Keratinocyte (primary cell): ENCODE data around the gene MYL12B. TPM values are rescaled to one million over a fixed set of nuclear protein-coding genes. Genes with fewer than 3 reads are reported as not detected.

Experiments
- DNase-seq: peaks from one replicate; pipeline ENCODE4 v3.0.0-alpha.2; 2011; ENCODE audit warnings: low read depth, missing footprints, low spot score
- FAIRE-seq: peaks from 2 replicates; lab custom pipeline; 2011; peaks lifted over from hg19 to GRCh38; lab: Jason Lieb, UNC
- H2AFZ ChIP-seq: 2 replicates; pipeline ENCODE4 v1.6.0; 2012; ENCODE audit warnings: low read length, control low read depth, inconsistent platforms; ENCODE audit not compliant: control insufficient read depth
- H3K27ac ChIP-seq: 2 replicates; pipeline ENCODE4 v1.5.1; 2011; ENCODE audit warnings: low read length; ENCODE audit not compliant: control insufficient read depth, insufficient read depth
- H3K27me3 ChIP-seq: 3 replicates; pipeline ENCODE4 v1.6.0; 2011; ENCODE audit warnings: low read length; ENCODE audit not compliant: control insufficient read depth, insufficient read depth; ENCODE audit errors: extremely low read depth
- H3K36me3 ChIP-seq, 2 experiments: 2 replicates in 1 of 2; 3 replicates in 1 of 2; pipeline ENCODE4 v1.5.1; 2011; ENCODE audit warnings: low read length in 2 of 2, mild to moderate bottlenecking in 1 of 2; ENCODE audit not compliant: control insufficient read depth in 2 of 2, insufficient read depth in 2 of 2; ENCODE audit errors: extremely low read depth in 1 of 2
- H3K4me1 ChIP-seq: 3 replicates; pipeline ENCODE4 v1.5.1; 2011; ENCODE audit warnings: low read length; ENCODE audit not compliant: control insufficient read depth, insufficient read depth; ENCODE audit errors: extremely low read depth
- H3K4me2 ChIP-seq: 3 replicates; pipeline ENCODE4 v1.6.0; 2011; ENCODE audit warnings: low read depth, low read length; ENCODE audit not compliant: control insufficient read depth, insufficient read depth; ENCODE audit errors: extremely low read depth
- H3K4me3 ChIP-seq, 3 experiments: fragments of 200-600 bp in 1 of 3; sonication (generic) in 1 of 3; 2 replicates in 2 of 3; 3 replicates in 1 of 3; pipeline ENCODE4 v1.5.1; 2011 to 2016; ENCODE audit warnings: low read length in 3 of 3, mild to moderate bottlenecking in 3 of 3, control low read depth in 2 of 3, inconsistent platforms in 1 of 3, low read depth in 1 of 3, mixed read lengths in 1 of 3, mixed run types in 1 of 3, moderate library complexity in 1 of 3; ENCODE audit not compliant: control insufficient read depth in 2 of 3, insufficient read depth in 2 of 3; ENCODE audit errors: extremely low read depth in 1 of 3
- H3K79me2 ChIP-seq: 2 replicates; pipeline ENCODE4 v1.6.0; 2012; ENCODE audit warnings: low read length; ENCODE audit not compliant: control insufficient read depth, insufficient read depth
- H3K9ac ChIP-seq: 3 replicates; pipeline ENCODE4 v1.6.0; 2011; ENCODE audit warnings: low read length; ENCODE audit not compliant: control insufficient read depth, insufficient read depth; ENCODE audit errors: extremely low read depth
- H3K9me1 ChIP-seq: 3 replicates; pipeline ENCODE4 v1.6.0; 2011; ENCODE audit warnings: low read length; ENCODE audit not compliant: control insufficient read depth, insufficient read depth; ENCODE audit errors: extremely low read depth
- H3K9me3 ChIP-seq: 2 replicates; pipeline ENCODE4 v1.5.1; 2012; ENCODE audit warnings: low read depth, low read length; ENCODE audit not compliant: control insufficient read depth
- H4K20me1 ChIP-seq: 3 replicates; pipeline ENCODE4 v1.6.0; 2011; ENCODE audit warnings: low read length; ENCODE audit not compliant: control insufficient read depth, insufficient read depth; ENCODE audit errors: extremely low read depth
- EZH2 ChIP-seq: IDR thresholded peaks from one replicate; pipeline ENCODE4 v1.6.1; 2012; ENCODE audit warnings: inconsistent platforms, mild to moderate bottlenecking, low read length, moderate library complexity
- dilution Hi-C: fragments of 300-500 bp; cut with MboI; formaldehyde crosslinking; loops from one replicate; pipeline ENCODE4 v1.7.0; 2020; ENCODE audit warnings: low sequenced_read_pairs; ENCODE audit not compliant: extremely low pct_ligation_motif_present
- polyA plus RNA-seq, 5 experiments: library from polyadenylated mRNA; depleted of rRNA in 3 of 5; stranded (reverse) in 3 of 5; stranded (forward) in 1 of 5; unstranded in 1 of 5; fragments of >200 nt; gene quantifications; 1 replicate in 1 of 5; 2 replicates in 3 of 5; 3 replicates in 1 of 5; pipeline versions ENCODE4 v1.2.1 to v1.2.3, GENCODE V29; 2011 to 2012; ENCODE audit warnings: missing spikeins in 2 of 5, low read depth in 1 of 5, low replicate concordance in 1 of 5
- TF ChIP-seq, protein P1 (sequence below), 3 experiments: IDR thresholded peaks in 1 of 3; conservative IDR thresholded peaks in 1 of 3; optimal IDR thresholded peaks in 1 of 3; 2 replicates in 2 of 3; 3 replicates in 1 of 3; pipeline versions ENCODE3 to v1.5.1; 2011; ENCODE audit warnings: low read length in 3 of 3, mild to moderate bottlenecking in 3 of 3, moderate library complexity in 2 of 3, control low read depth in 1 of 3, inconsistent platforms in 1 of 3; ENCODE audit not compliant: insufficient read depth in 2 of 3; ENCODE audit errors: extremely low read depth in 1 of 3

Gene MYL12B
- polyA plus RNA-seq, 1 donor (not counting 4 experiments of a cell fraction or from before 2014, with no cell fraction given) = 1,224 TPM

DNA sequence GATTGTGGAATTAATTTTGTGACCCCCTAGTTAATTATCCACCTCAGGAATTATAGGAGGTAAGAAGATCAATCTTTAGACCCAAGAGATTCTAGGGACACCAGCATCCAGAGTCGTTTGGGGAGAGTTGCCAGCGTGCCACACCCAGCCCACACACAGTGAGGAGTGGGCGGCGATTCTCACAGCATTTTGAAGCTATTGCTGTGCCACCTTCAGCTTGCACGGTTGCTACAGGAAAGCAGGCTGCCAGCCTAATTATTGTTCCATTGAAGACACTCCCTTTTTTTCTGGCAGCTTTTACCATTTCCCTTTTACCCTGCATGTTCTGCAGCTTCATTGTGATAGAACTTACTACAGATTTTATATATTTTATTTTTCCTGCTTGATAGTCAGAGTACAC, 27.5 kb upstream of the MYL12B start:
- H3K27ac ChIP-seq = no peak overlapping the region

DNA sequence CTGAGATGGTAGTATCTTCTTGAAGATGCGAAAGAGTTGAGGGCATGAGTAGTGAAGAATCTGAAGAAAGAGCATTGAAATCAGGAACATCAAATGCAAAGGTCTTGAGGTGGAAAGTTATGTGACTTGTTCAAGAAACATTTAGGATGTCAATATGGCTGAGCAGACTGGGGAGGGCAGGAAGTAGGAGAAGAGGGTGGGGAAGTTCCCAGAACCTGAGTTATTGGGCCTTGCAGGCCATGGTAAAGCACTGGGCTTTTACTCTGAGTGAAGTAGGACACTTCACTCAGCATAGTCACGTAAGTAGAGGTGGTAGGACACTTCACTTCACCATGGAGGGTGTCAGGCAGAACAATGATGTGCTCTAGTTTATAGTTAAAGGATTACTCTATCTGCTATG, 26.1 kb upstream of the MYL12B start:
- no peaks in the 10 kb centered on the region for H3K79me2 ChIP-seq
- H3K4me2 ChIP-seq = no peak overlapping the region
- H3K9ac ChIP-seq = no peak overlapping the region
- no peak overlapping the region for H2AFZ ChIP-seq
- no peak overlapping the region for H3K4me3 ChIP-seq
- no peaks in the 10 kb centered on the region for H3K27me3 ChIP-seq
- TF ChIP-seq, protein P1, sequence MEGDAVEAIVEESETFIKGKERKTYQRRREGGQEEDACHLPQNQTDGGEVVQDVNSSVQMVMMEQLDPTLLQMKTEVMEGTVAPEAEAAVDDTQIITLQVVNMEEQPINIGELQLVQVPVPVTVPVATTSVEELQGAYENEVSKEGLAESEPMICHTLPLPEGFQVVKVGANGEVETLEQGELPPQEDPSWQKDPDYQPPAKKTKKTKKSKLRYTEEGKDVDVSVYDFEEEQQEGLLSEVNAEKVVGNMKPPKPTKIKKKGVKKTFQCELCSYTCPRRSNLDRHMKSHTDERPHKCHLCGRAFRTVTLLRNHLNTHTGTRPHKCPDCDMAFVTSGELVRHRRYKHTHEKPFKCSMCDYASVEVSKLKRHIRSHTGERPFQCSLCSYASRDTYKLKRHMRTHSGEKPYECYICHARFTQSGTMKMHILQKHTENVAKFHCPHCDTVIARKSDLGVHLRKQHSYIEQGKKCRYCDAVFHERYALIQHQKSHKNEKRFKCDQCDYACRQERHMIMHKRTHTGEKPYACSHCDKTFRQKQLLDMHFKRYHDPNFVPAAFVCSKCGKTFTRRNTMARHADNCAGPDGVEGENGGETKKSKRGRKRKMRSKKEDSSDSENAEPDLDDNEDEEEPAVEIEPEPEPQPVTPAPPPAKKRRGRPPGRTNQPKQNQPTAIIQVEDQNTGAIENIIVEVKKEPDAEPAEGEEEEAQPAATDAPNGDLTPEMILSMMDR (optimal IDR thresholded peaks at IDR 0.05 in 1 of 3, IDR thresholded peaks at IDR 0.05 in 1 of 3, conservative IDR thresholded peaks at IDR 0.05 in 1 of 3; ENCODE audit: extremely low read depth in 1 of 3, insufficient read depth in 2 of 3, low read length in 3 of 3) = no peak
- TF ChIP-seq EZH2 = no peak
- no peak overlapping the region for H3K27ac ChIP-seq
- no peaks in the 10 kb centered on the region for H3K4me1 ChIP-seq
- no peak for FAIRE-seq
- dilution Hi-C loops = no loop called here
- no peaks in the 10 kb centered on the region for H4K20me1 ChIP-seq
- H3K36me3 ChIP-seq = no peaks in the 10 kb centered on the region
- no peaks in the 10 kb centered on the region for H3K9me1 ChIP-seq
- DNase-seq = no peak
- no peaks in the 10 kb centered on the region for H3K9me3 ChIP-seq

More for the DNA sequence above, 27.5 kb upstream of the MYL12B start:
- Histone ChIP-seq H3K9me1 (no peaks in the 10 kb centered on the region), H3K9ac (no peak overlapping the region), H2AFZ (no peak overlapping the region), H3K79me2 (no peaks in the 10 kb centered on the region), H3K4me1 (no peaks in the 10 kb centered on the region), H3K36me3 (no peaks in the 10 kb centered on the region), H3K4me2 (no peak overlapping the region), H3K9me3 (no peaks in the 10 kb centered on the region), H4K20me1 (no peaks in the 10 kb centered on the region), H3K27me3 (no peaks in the 10 kb centered on the region), H3K4me3 (no peak overlapping the region)
- DNase-seq = no peak
- dilution Hi-C loops = no loop called here
- FAIRE-seq = no peak
- TF ChIP-seq, protein P1 (optimal IDR thresholded peaks at IDR 0.05 in 1 of 3, IDR thresholded peaks at IDR 0.05 in 1 of 3, conservative IDR thresholded peaks at IDR 0.05 in 1 of 3; ENCODE audit: extremely low read depth in 1 of 3, insufficient read depth in 2 of 3, low read length in 3 of 3) = no peak
- no peak for TF ChIP-seq EZH2
